ENCODE measurements around the gene TCP11L2.

TCP11L2 gene

GRCh38 chr12:106265116-106265515 lies 37.4 kb upstream of the TCP11L2 start:
- no peak for TF ChIP-seq CTCF (conservative IDR thresholded peaks at IDR 0.05)
- H3K27ac ChIP-seq: no peak overlapping the region

- H3K27ac ChIP-seq: no peak overlapping the region
- no peak for TF ChIP-seq CTCF (conservative IDR thresholded peaks at IDR 0.05)
These were observed 35.0 kb upstream of the TCP11L2 start for GRCh38 chr12:106267535-106267934.

- H3K27ac ChIP-seq: no peak overlapping the region
- TF ChIP-seq CTCF (conservative IDR thresholded peaks at IDR 0.05): no peak
These were observed 33.3 kb upstream of the TCP11L2 start for GRCh38 chr12:106269150-106269771.

GRCh38 chr12:106271575-106272505 lies 30.7 kb upstream of the TCP11L2 start:
- no peak overlapping the region for H3K27ac ChIP-seq
- TF ChIP-seq CTCF (conservative IDR thresholded peaks at IDR 0.05): no peak

- no peak for TF ChIP-seq CTCF (conservative IDR thresholded peaks at IDR 0.05)
- peak overlapping the region; percentile 78; the same call in 1 of the 2 replicates for H3K27ac ChIP-seq
These were observed 29.0 kb upstream of the TCP11L2 start for GRCh38 chr12:106273491-106273890.

- peak overlapping the region; percentile 78 for H3K27ac ChIP-seq
- no peak for TF ChIP-seq CTCF (conservative IDR thresholded peaks at IDR 0.05)
These were observed 28.5 kb upstream of the TCP11L2 start for GRCh38 chr12:106274012-106274411.

GRCh38 chr12:106274575-106275121 lies 27.9 kb upstream of the TCP11L2 start:
- H3K27ac ChIP-seq: peak overlapping the region; percentile 78
- TF ChIP-seq CTCF (conservative IDR thresholded peaks at IDR 0.05): no peak
